KMS-11 (cell line): ENCODE data around the gene MACROD2.

Source experiments
- H2AFZ ChIP-seq: fragments of 200-600 bp; sonication (generic); 2 replicates; pipeline ENCODE4 v1.6.1; 2016; ENCODE audit warnings: antibody characterized with exemption, mixed run types, low read depth
- H3K27ac ChIP-seq: fragments of 200-600 bp; sonication (generic); 2 replicates; pipeline ENCODE4 v1.6.1; 2016; ENCODE audit warnings: mild to moderate bottlenecking, mixed run types
- H3K27me3 ChIP-seq: fragments of 200-600 bp; sonication (generic); 2 replicates; pipeline ENCODE4 v1.6.1; 2017; ENCODE audit warnings: mild to moderate bottlenecking, low read depth, mixed run types, moderate library complexity; ENCODE audit not compliant: insufficient read depth
- H3K36me3 ChIP-seq: fragments of 200-600 bp; sonication (generic); 2 replicates; pipeline ENCODE4 v1.6.1; 2017; ENCODE audit warnings: mild to moderate bottlenecking, mixed run types; ENCODE audit not compliant: insufficient read depth
- H3K4me1 ChIP-seq: fragments of 200-600 bp; sonication (generic); 2 replicates; pipeline ENCODE4 v1.6.1; 2016; ENCODE audit warnings: mild to moderate bottlenecking, low read depth, mixed run types; ENCODE audit not compliant: poor library complexity, severe bottlenecking
- H3K4me2 ChIP-seq: fragments of 200-600 bp; sonication (generic); 2 replicates; pipeline ENCODE4 v1.7.0; 2016; ENCODE audit warnings: mild to moderate bottlenecking, mixed run types
- H3K4me3 ChIP-seq: fragments of 200-600 bp; sonication (generic); IDR thresholded peaks from 2 replicates; pipeline ENCODE4 v1.6.1; 2017; ENCODE audit warnings: low read depth, low read length, mixed read lengths; ENCODE audit not compliant: insufficient read depth
- H3K79me2 ChIP-seq: fragments of 200-600 bp; sonication (generic); 2 replicates; pipeline ENCODE4 v1.6.1; 2016; ENCODE audit warnings: low read depth, mixed run types; ENCODE audit not compliant: insufficient read depth
- H3K9ac ChIP-seq: fragments of 200-600 bp; sonication (generic); 2 replicates; pipeline ENCODE4 v1.6.1; 2016; ENCODE audit warnings: mild to moderate bottlenecking, mixed run types
- H4K20me1 ChIP-seq: fragments of 200-600 bp; sonication (generic); 2 replicates; pipeline ENCODE4 v1.6.1; 2016; ENCODE audit warnings: mild to moderate bottlenecking, mixed run types; ENCODE audit not compliant: insufficient read depth
- CTCF ChIP-seq: fragments of 200-600 bp; sonication (generic); conservative IDR thresholded peaks from 2 replicates; pipeline ENCODE4 v1.6.1; 2017; ENCODE audit warnings: low read depth, mild to moderate bottlenecking, antibody characterized with exemption, low read length, moderate library complexity, mixed read lengths

Gene MACROD2

GRCh38 chr20:15036948-15037347 lies 1041.6 kb downstream of the MACROD2 start:
- Histone ChIP-seq H3K27me3 (no peaks in the 10 kb centered on the region), H3K4me3 (no peak overlapping the region), H2AFZ (no peak overlapping the region), H3K4me2 (no peak overlapping the region), H3K27ac (no peak overlapping the region), H3K36me3 (no peaks in the 10 kb centered on the region), H4K20me1 (no peaks in the 10 kb centered on the region), H3K9ac (no peak overlapping the region), H3K4me1 (no peaks in the 10 kb centered on the region), H3K79me2 (no peaks in the 10 kb centered on the region)
- TF ChIP-seq CTCF = no peak

GRCh38 chr20:15039088-15039752 lies 1043.9 kb downstream of the MACROD2 start:
- Histone ChIP-seq H3K27me3 (no peaks in the 10 kb centered on the region), H3K4me2 (no peak overlapping the region), H3K79me2 (no peaks in the 10 kb centered on the region), H3K27ac (no peak overlapping the region), H4K20me1 (no peaks in the 10 kb centered on the region), H3K36me3 (no peaks in the 10 kb centered on the region), H3K4me3 (no peak overlapping the region), H3K4me1 (no peaks in the 10 kb centered on the region), H2AFZ (no peak overlapping the region), H3K9ac (no peak overlapping the region)
- no peak for TF ChIP-seq CTCF

- H3K27me3 ChIP-seq = no peaks in the 10 kb centered on the region
- H2AFZ ChIP-seq = no peak overlapping the region
- no peak overlapping the region for H3K4me2 ChIP-seq
- no peak overlapping the region for H3K4me3 ChIP-seq
- H4K20me1 ChIP-seq = no peaks in the 10 kb centered on the region
- no peaks in the 10 kb centered on the region for H3K79me2 ChIP-seq
- no peaks in the 10 kb centered on the region for H3K4me1 ChIP-seq
- no peak overlapping the region for H3K9ac ChIP-seq
- H3K27ac ChIP-seq = no peak overlapping the region
- no peak for TF ChIP-seq CTCF
- no peaks in the 10 kb centered on the region for H3K36me3 ChIP-seq
Measured at GRCh38 chr20:15042723-15043122, 1047.4 kb downstream of the MACROD2 start.

GRCh38 chr20:15045246-15045645 lies 1049.9 kb downstream of the MACROD2 start:
- no peak overlapping the region for H3K27ac ChIP-seq
- no peaks in the 10 kb centered on the region for H3K4me1 ChIP-seq
- H3K79me2 ChIP-seq = no peaks in the 10 kb centered on the region
- H3K27me3 ChIP-seq = no peaks in the 10 kb centered on the region
- no peaks in the 10 kb centered on the region for H3K36me3 ChIP-seq
- no peak for TF ChIP-seq CTCF
- no peaks in the 10 kb centered on the region for H4K20me1 ChIP-seq
- H3K4me2 ChIP-seq = no peak overlapping the region
- no peak overlapping the region for H3K4me3 ChIP-seq
- H2AFZ ChIP-seq = no peak overlapping the region
- no peak overlapping the region for H3K9ac ChIP-seq
